GM23338 (cell line): ENCODE data around the gene RC3H2. TPM values are rescaled to one million over a fixed set of nuclear protein-coding genes. Genes with fewer than 3 reads are reported as not detected.

ENCODE experiments used
- ATAC-seq: fragments of 200-7000 bp; cut with Tn5 transposase; 3 replicates; pipeline ENCODE4 v1.9.1; 2020
- DNase-seq: peaks from one replicate; pipeline ENCODE4 v3.0.0-alpha.2; 2015; ENCODE audit warnings: low spot score
- H2AFZ ChIP-seq: fragments of 200-600 bp; sonication (generic); 2 replicates; pipeline ENCODE4 v1.8.0; 2016; ENCODE audit warnings: antibody characterized with exemption, mild to moderate bottlenecking, moderate library complexity
- H3F3A ChIP-seq: fragments of 200-600 bp; sonication (generic); replicated peaks from 2 replicates; pipeline ENCODE4 v1.8.0; 2017; ENCODE audit warnings: antibody characterized with exemption, mixed run types, low read depth
- H3K27ac ChIP-seq: fragments of 200-600 bp; sonication (generic); 2 replicates; pipeline ENCODE4 v1.6.1; 2016; ENCODE audit warnings: low read depth
- H3K27me3 ChIP-seq: fragments of 200-600 bp; sonication (generic); 2 replicates; pipeline ENCODE4 v1.8.0; 2016; ENCODE audit warnings: mild to moderate bottlenecking, mixed run types, moderate library complexity; ENCODE audit not compliant: insufficient read depth
- H3K36me3 ChIP-seq: fragments of 200-600 bp; sonication (generic); 2 replicates; pipeline ENCODE4 v1.8.0; 2016; ENCODE audit warnings: mild to moderate bottlenecking; ENCODE audit not compliant: insufficient read depth
- H3K4me1 ChIP-seq: fragments of 200-600 bp; sonication (generic); 2 replicates; pipeline ENCODE4 v1.8.0; 2016; ENCODE audit warnings: mild to moderate bottlenecking, moderate library complexity; ENCODE audit not compliant: insufficient read depth
- H3K4me2 ChIP-seq: fragments of 200-600 bp; sonication (generic); 2 replicates; pipeline ENCODE4 v1.7.1; 2017; ENCODE audit warnings: mixed run types
- H3K4me3 ChIP-seq: fragments of 200-600 bp; sonication (generic); 2 replicates; pipeline ENCODE4 v1.6.1; 2016; ENCODE audit warnings: mixed run types
- H3K79me2 ChIP-seq: fragments of 200-600 bp; sonication (generic); replicated peaks from 2 replicates; pipeline ENCODE4 v1.8.0; 2017; ENCODE audit warnings: mild to moderate bottlenecking; ENCODE audit not compliant: insufficient read depth
- H3K9me2 ChIP-seq: fragments of 200-600 bp; sonication (generic); 2 replicates; pipeline ENCODE4 v1.8.0; 2017; ENCODE audit not compliant: insufficient read depth
- H4K20me1 ChIP-seq: fragments of 200-600 bp; sonication (generic); replicated peaks from 2 replicates; pipeline ENCODE4 v1.8.0; 2017; ENCODE audit warnings: mild to moderate bottlenecking; ENCODE audit not compliant: insufficient read depth
- H3K27ac Mint-ChIP-seq: 2 replicates; pipeline ENCODE4 v1.8.0; 2020; ENCODE audit warnings: inconsistent platforms, mild to moderate bottlenecking, moderate library complexity, mixed read lengths
- H3K27me3 Mint-ChIP-seq: 3 replicates; pipeline ENCODE4 v1.8.0; 2022; ENCODE audit warnings: low read depth, mild to moderate bottlenecking, moderate library complexity, mixed read lengths, inconsistent platforms; ENCODE audit not compliant: insufficient read depth, poor library complexity
- H3K36me3 Mint-ChIP-seq: 3 replicates; pipeline ENCODE4 v1.8.0; 2021; ENCODE audit warnings: low read depth, mild to moderate bottlenecking, inconsistent platforms, moderate library complexity, mixed read lengths
- H3K4me1 Mint-ChIP-seq: 3 replicates; pipeline ENCODE4 v1.8.0; 2020; ENCODE audit warnings: mild to moderate bottlenecking, inconsistent platforms, mixed read lengths
- H3K4me3 Mint-ChIP-seq: 3 replicates; pipeline ENCODE4 v1.8.0; 2021; ENCODE audit warnings: moderate library complexity, mild to moderate bottlenecking, inconsistent platforms, mixed read lengths
- H3K9me3 Mint-ChIP-seq: 3 replicates; pipeline ENCODE4 v1.8.0; 2020; ENCODE audit warnings: moderate library complexity, mild to moderate bottlenecking, inconsistent platforms, mixed read lengths
- CREB1 ChIP-seq: fragments of 250-450 bp; sonication (Bioruptor Pico); IDR thresholded peaks from 2 replicates; pipeline ENCODE4 v1.5.0; 2020; ENCODE audit warnings: low read depth, mild to moderate bottlenecking, moderate library complexity
- CTCF ChIP-seq, 2 experiments: fragments of 200-600 bp in 1 of 2; sonication (generic) in 1 of 2; conservative IDR thresholded peaks; 2 replicates each; pipeline versions ENCODE4 v1.5.1 to v1.6.1; 2016 to 2017; ENCODE audit warnings: antibody characterized with exemption in 2 of 2, low read depth in 2 of 2, mild to moderate bottlenecking in 2 of 2, moderate library complexity in 1 of 2
- ETS1 ChIP-seq: IDR thresholded peaks from 2 replicates; pipeline ENCODE4 v1.6.1; 2016; ENCODE audit warnings: antibody characterized with exemption
- EZH2 ChIP-seq: fragments of 200-600 bp; sonication (generic); IDR thresholded peaks from one replicate; pipeline ENCODE4 v1.8.0; 2017; ENCODE audit warnings: antibody characterized with exemption, mild to moderate bottlenecking, low read depth; ENCODE audit not compliant: unreplicated experiment
- EZH2phosphoT487 ChIP-seq: fragments of 200-600 bp; sonication (generic); IDR thresholded peaks from one replicate; pipeline ENCODE4 v1.8.1; 2018; ENCODE audit warnings: antibody characterized with exemption; ENCODE audit not compliant: unreplicated experiment
- JUNB ChIP-seq: IDR thresholded peaks from one replicate; pipeline ENCODE4 v1.6.1; 2016; ENCODE audit warnings: antibody characterized with exemption; ENCODE audit not compliant: unreplicated experiment
- NANOG ChIP-seq: IDR thresholded peaks from 2 replicates; pipeline ENCODE4 v1.6.1; 2016; ENCODE audit warnings: antibody characterized with exemption, borderline replicate concordance
- POLR2AphosphoS5 ChIP-seq: IDR thresholded peaks from 2 replicates; pipeline ENCODE4 v1.6.1; 2016; ENCODE audit warnings: antibody characterized with exemption, low read depth
- REST ChIP-seq: IDR thresholded peaks from one replicate; pipeline ENCODE4 v1.6.1; 2018; ENCODE audit warnings: antibody characterized with exemption; ENCODE audit not compliant: unreplicated experiment
- STAT1 ChIP-seq: IDR thresholded peaks from one replicate; pipeline ENCODE4 v1.6.1; 2016; ENCODE audit warnings: antibody characterized with exemption; ENCODE audit not compliant: unreplicated experiment
- ZNF114 ChIP-seq: fragments of 250-450 bp; sonication (Bioruptor Pico); IDR thresholded peaks from 2 replicates; pipeline ENCODE4 v1.5.0; 2020; ENCODE audit warnings: mild to moderate bottlenecking, moderate library complexity
- ZNF331 ChIP-seq: fragments of 250-450 bp; sonication (Bioruptor Pico); IDR thresholded peaks from 2 replicates; pipeline ENCODE4 v1.5.0; 2020; ENCODE audit warnings: low read depth, mild to moderate bottlenecking, moderate library complexity
- ZNF462 ChIP-seq: fragments of 250-450 bp; sonication (Bioruptor Pico); IDR thresholded peaks from 2 replicates; pipeline ENCODE4 v1.5.0; 2020; ENCODE audit warnings: mild to moderate bottlenecking, moderate library complexity
- polyA plus RNA-seq: library from polyadenylated mRNA; unstranded; fragments of >200 nt; fragmentation: Nextera tagmentation; extraction: Ambion mirVana; gene quantifications from 2 replicates; pipeline ENCODE4 v1.2.1, GENCODE V29; 2016
- total RNA-seq: library from RNA; depleted of rRNA; stranded (reverse); fragments of >200 nt; shearing (Covaris generic); gene quantifications from 2 replicates; pipeline ENCODE4 v1.2.3, GENCODE V29; 2014

Gene RC3H2
- total and polyA plus RNA-seq, 2 experiments from 2014 or later, result 24.9 to 37.5 TPM

- H3K27me3 Mint-ChIP-seq, result no peaks in the 10 kb centered on the region
- H3K27ac Mint-ChIP-seq, result no peak overlapping the region
- H3K27me3 ChIP-seq, result no peaks in the 10 kb centered on the region
- ATAC-seq, result no peak
- no peak overlapping the region for H3K27ac ChIP-seq
- no peak overlapping the region for H3K4me3 Mint-ChIP-seq
- H3K9me3 Mint-ChIP-seq, result no peaks in the 10 kb centered on the region; the same call in 2 of the 3 replicates
- H4K20me1 ChIP-seq, result peaks cover 4% of the 10 kb centered on the region; the same call in 1 of the 2 replicates
- H3K4me1 ChIP-seq, result no peaks in the 10 kb centered on the region
- no peak for DNase-seq
- no peaks in the 10 kb centered on the region for H3F3A ChIP-seq
- no peaks in the 10 kb centered on the region for H3K79me2 ChIP-seq
- no peaks in the 10 kb centered on the region for H3K4me1 Mint-ChIP-seq
- TF ChIP-seq NANOG (no peak), JUNB (no peak), STAT1 (no peak), ZNF331 (CRISPR knock-in tag) (no peak), EZH2phosphoT487 (no peak), ZNF462 (no peak), CTCF (conservative IDR thresholded peaks at IDR 0.05; ENCODE audit: low read depth in 2 of 2) (no peak), ZNF114 (no peak), CREB1 (CRISPR knock-in tag) (no peak), EZH2 (no peak), ETS1 (no peak), REST (no peak), POLR2AphosphoS5 (no peak)
- H3K4me3 ChIP-seq, result no peak overlapping the region
- H3K9me2 ChIP-seq, result no peaks in the 10 kb centered on the region
- no peak overlapping the region for H2AFZ ChIP-seq
- peaks cover 49% of the 10 kb centered on the region for H3K36me3 ChIP-seq
- H3K4me2 ChIP-seq, result no peak overlapping the region
- H3K36me3 Mint-ChIP-seq, result peaks cover 79% of the 10 kb centered on the region
These were observed 44.6 kb downstream of the RC3H2 start for GRCh38 chr9:122860319-122861142.
